Adrenal gland (tissue), 5 donors: ENCODE data around the gene TNRC6B.

Source experiments
- POLR2A ChIP-seq, 2 donors: fragments of 450-650 bp; IDR thresholded peaks; one replicate each; pipeline ENCODE4 v1.6.1; 2017; ENCODE audit warnings: antibody characterized with exemption in 2 of 2, mild to moderate bottlenecking in 2 of 2, moderate library complexity in 1 of 2
- TF ChIP-seq, protein P1 (sequence below), 6 experiments: fragments of 450-650 bp in 4 of 6; fragments of 200-600 bp in 2 of 6; sonication (generic) in 1 of 6; IDR thresholded peaks; 1 replicate in 5 of 6; 2 replicates in 1 of 6; pipeline versions ENCODE4 v1.5.1 to v1.8.0; 2016 to 2021; ENCODE audit warnings: antibody characterized with exemption in 6 of 6, mild to moderate bottlenecking in 2 of 6, moderate library complexity in 1 of 6
- donor health status: DM: no; HTN: no; CAD: no.

DNA sequence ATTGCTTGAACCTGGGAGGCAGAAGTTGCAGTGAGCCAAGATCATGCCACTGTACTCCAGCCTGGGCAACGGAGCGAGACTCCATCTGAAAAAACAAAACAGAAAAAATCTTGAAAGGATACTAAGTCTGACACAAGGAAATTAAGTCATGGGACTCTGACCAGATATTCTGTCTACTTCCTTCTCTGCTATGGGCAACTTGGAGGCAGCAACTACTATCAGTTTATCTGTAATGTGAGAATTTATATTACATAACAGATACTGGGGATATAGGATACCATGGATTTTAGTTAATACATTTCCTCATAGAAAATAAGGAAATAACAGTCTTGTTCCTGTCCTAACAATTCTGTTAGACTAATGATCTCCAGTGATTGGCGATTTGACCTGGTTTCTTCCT is 191.1 kb downstream of the TNRC6B start:
- TF ChIP-seq, protein P1, sequence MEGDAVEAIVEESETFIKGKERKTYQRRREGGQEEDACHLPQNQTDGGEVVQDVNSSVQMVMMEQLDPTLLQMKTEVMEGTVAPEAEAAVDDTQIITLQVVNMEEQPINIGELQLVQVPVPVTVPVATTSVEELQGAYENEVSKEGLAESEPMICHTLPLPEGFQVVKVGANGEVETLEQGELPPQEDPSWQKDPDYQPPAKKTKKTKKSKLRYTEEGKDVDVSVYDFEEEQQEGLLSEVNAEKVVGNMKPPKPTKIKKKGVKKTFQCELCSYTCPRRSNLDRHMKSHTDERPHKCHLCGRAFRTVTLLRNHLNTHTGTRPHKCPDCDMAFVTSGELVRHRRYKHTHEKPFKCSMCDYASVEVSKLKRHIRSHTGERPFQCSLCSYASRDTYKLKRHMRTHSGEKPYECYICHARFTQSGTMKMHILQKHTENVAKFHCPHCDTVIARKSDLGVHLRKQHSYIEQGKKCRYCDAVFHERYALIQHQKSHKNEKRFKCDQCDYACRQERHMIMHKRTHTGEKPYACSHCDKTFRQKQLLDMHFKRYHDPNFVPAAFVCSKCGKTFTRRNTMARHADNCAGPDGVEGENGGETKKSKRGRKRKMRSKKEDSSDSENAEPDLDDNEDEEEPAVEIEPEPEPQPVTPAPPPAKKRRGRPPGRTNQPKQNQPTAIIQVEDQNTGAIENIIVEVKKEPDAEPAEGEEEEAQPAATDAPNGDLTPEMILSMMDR (IDR thresholded peaks at IDR 0.05) = no peak
- no peak for TF ChIP-seq POLR2A (IDR thresholded peaks at IDR 0.05)
